ENCODE measurements around the gene RHOH.

RHOH gene

GRCh38 chr4:40212674-40213527, 16.1 kb downstream of the RHOH start:
- no peak overlapping the region for H3K4me3 ChIP-seq (ENCODE audit: control insufficient read depth, low read depth, low read length)
- DNase-seq (ENCODE audit: low read depth), result no peak
- TF ChIP-seq, protein P1, sequence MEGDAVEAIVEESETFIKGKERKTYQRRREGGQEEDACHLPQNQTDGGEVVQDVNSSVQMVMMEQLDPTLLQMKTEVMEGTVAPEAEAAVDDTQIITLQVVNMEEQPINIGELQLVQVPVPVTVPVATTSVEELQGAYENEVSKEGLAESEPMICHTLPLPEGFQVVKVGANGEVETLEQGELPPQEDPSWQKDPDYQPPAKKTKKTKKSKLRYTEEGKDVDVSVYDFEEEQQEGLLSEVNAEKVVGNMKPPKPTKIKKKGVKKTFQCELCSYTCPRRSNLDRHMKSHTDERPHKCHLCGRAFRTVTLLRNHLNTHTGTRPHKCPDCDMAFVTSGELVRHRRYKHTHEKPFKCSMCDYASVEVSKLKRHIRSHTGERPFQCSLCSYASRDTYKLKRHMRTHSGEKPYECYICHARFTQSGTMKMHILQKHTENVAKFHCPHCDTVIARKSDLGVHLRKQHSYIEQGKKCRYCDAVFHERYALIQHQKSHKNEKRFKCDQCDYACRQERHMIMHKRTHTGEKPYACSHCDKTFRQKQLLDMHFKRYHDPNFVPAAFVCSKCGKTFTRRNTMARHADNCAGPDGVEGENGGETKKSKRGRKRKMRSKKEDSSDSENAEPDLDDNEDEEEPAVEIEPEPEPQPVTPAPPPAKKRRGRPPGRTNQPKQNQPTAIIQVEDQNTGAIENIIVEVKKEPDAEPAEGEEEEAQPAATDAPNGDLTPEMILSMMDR (IDR thresholded peaks at IDR 0.05; ENCODE audit: control insufficient read depth, insufficient read depth, low read depth, low read length, missing control alignments), result no peak

DNA sequence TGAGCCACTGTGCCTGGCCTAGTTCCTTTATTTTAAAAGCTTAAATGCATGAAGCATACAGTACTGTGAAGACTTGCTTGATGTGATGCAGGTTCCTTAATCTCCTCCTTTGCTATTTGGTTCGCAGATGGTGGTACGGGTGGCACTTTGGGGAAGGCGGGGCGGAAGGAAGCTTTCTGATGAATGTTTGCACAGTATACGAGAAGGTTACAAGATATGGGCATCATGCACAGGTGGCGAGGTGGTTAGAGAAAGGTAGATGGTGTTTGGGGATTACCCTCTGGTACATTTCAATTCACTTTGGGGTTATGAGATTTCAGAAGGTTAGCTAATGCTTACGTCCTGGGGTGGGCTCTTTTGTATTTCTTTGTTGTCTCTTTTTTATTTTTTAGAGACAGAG, 17.2 kb downstream of the RHOH start:
- no peak for DNase-seq (ENCODE audit: low read depth)
- H3K4me3 ChIP-seq (ENCODE audit: control insufficient read depth, low read depth, low read length), result no peak overlapping the region
- TF ChIP-seq, protein P1 (IDR thresholded peaks at IDR 0.05; ENCODE audit: control insufficient read depth, insufficient read depth, low read depth, low read length, missing control alignments), result no peak

DNA sequence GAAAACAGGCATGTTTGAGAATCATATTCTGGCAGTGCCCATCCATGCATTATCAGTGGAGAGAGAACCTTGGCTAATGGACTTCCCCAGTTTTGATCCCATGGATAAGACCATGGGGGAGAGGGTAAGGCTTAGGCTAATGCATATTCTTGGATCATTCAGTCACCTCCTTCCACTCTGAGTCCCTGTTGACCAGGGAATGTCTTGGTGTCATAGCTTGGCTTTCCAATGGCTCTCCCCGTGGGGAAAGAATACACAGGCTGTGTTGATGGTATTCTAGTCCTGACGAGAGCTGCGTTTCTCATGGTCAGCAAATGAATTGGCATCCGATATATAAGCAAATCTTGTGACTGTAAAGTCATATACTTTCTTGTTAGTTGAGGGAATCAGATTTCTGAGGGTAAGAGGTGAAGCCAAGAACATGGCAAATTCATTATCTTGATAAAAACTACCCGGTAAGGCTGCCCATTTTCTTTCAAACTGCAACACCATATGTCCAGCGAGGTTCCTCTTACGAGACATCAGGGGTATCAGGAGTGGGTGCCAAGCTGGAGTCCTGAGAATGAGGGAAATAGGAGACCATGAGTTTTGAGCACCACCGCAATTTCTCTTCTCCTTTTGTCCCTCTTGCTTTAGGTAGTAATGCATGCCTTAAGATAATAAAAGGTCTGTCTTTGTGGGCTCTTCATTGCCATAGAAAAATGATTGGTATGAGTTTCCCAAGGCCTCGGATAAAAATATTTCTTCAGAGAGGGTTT, 18.0 kb downstream of the RHOH start:
- TF ChIP-seq, protein P1 (IDR thresholded peaks at IDR 0.05; ENCODE audit: control insufficient read depth, insufficient read depth, low read depth, low read length, missing control alignments), result no peak
- DNase-seq (ENCODE audit: low read depth), result no peak
- no peak overlapping the region for H3K4me3 ChIP-seq (ENCODE audit: control insufficient read depth, low read depth, low read length)

DNA sequence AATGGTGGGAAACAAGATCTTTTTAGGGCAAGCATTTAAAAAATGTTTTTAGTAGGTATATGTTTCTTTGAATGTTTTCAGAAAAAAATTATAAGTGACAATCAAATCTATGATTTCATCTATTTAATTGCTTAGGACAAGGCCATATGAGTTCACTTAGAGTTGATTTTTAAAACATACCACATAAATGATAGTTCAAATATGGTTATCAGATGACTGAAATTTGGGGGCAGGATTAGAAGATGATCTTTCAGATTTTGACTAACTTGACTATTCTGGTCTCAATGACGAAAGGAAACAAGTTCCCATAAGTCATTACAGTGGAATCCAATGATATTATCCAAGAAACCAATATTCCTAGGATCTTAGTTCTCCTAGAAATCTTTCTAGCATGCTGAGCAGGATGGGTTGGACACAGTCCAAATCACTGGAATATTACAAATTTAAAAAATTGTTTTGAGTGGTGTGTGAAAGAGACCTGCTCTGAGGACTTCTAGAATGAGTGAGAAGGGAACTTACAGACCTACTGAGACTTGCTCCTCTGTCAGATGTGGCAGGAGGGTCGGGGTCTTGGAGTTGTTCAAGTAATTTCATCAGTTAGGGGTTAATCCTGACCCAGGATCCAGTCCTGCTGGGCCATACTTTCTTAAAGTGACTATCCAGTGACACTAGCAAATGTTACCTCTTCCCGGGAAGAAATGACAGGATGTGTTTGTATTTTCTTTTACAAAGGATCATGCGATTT, 20.0 kb downstream of the RHOH start:
- TF ChIP-seq, protein P1 (IDR thresholded peaks at IDR 0.05; ENCODE audit: control insufficient read depth, insufficient read depth, low read depth, low read length, missing control alignments), result no peak
- H3K4me3 ChIP-seq (ENCODE audit: control insufficient read depth, low read depth, low read length), result no peak overlapping the region
- no peak for DNase-seq (ENCODE audit: low read depth)

GRCh38 chr4:40221744-40222143, 24.9 kb downstream of the RHOH start:
- no peak overlapping the region for H3K4me3 ChIP-seq (ENCODE audit: control insufficient read depth, low read depth, low read length)
- DNase-seq (ENCODE audit: low read depth), result no peak
- TF ChIP-seq, protein P1 (IDR thresholded peaks at IDR 0.05; ENCODE audit: control insufficient read depth, insufficient read depth, low read depth, low read length, missing control alignments), result no peak

GRCh38 chr4:40223343-40223742, 26.5 kb downstream of the RHOH start:
- H3K4me3 ChIP-seq (ENCODE audit: control insufficient read depth, low read depth, low read length), result no peak overlapping the region
- DNase-seq (ENCODE audit: low read depth), result no peak
- TF ChIP-seq, protein P1 (IDR thresholded peaks at IDR 0.05; ENCODE audit: control insufficient read depth, insufficient read depth, low read depth, low read length, missing control alignments), result no peak

Measured in AG09309 (cell line).